Pancreas (tissue), 10 donors: ENCODE data around the gene GOLGB1. TPM values are rescaled to one million over a fixed set of nuclear protein-coding genes. Genes with fewer than 3 reads are reported as not detected.
"Not testable (repeated sequence)": the region's sequence is repeated elsewhere in the genome, so short reads cannot be mapped to it uniquely, and the experiment has no call there.

ENCODE experiments used
- ATAC-seq, 4 donors: fragments of 200-7000 bp; cut with Tn5 transposase; one replicate each; pipeline versions ENCODE4 v1.8.0 to v1.9.1; 2020; ENCODE audit warnings: mild to moderate bottlenecking in 4 of 4, moderate library complexity in 4 of 4
- DNase-seq, 6 donors: peaks; one replicate each; pipeline ENCODE4 v3.0.0-alpha.2; 2020
- FAIRE-seq: peaks from 2 replicates; lab custom pipeline; 2012; peaks lifted over from hg19 to GRCh38; lab: Jason Lieb, UNC
- H3K27ac ChIP-seq, 4 donors: fragments of 200-600 bp; sonication (generic); 1 replicate in 3 of 4; 2 replicates in 1 of 4; pipeline versions ENCODE4 v1.5.0 to v1.8.0; 2020
- H3K27me3 ChIP-seq, 4 donors: fragments of 200-600 bp; one replicate each; pipeline ENCODE4 v1.8.0; 2021
- H3K36me3 ChIP-seq, 3 donors: fragments of 200-600 bp; sonication (generic) in 1 of 3; one replicate each; pipeline versions ENCODE4 v1.5.0 to v1.8.0; 2020 to 2021
- H3K4me1 ChIP-seq, 3 donors: fragments of 200-600 bp; one replicate each; pipeline ENCODE4 v1.8.0; 2021
- H3K4me3 ChIP-seq, 4 donors: fragments of 200-600 bp; sonication (generic) in 2 of 4; one replicate each; pipeline versions ENCODE4 v1.5.0 to v1.8.0; 2020 to 2021
- H3K9me3 ChIP-seq, 4 donors: fragments of 200-600 bp; one replicate each; pipeline ENCODE4 v1.8.0; 2021
- WGBS, 2 donors: extraction: QIAGEN DNeasy Blood & Tissue Kit; methylation state at CpG; one replicate each; pipeline ENCODE4 v1.1.7; 2013; 5-methylcytosine and 5-hydroxymethylcytosine counted together
- intact Hi-C, 3 donors: fragments of 100-400 bp; cut with DNase I; formaldehyde crosslinking; loops; one replicate each; pipeline versions ENCODE4 v1.11.1 to v1.14.2; 2022
- polyA plus RNA-seq, 2 donors: library from polyadenylated mRNA; stranded (reverse); fragments of 200-250 nt; gene quantifications; one replicate each; pipeline ENCODE4 v1.2.3, GENCODE V29; 2013
- total RNA-seq, 6 donors: library from RNA; stranded (reverse); fragmentation: NEBNext Ultra II Directional in 4 of 6; extraction: Animal tissue kit (Norgen Biotek cat#: 25700) in 4 of 6; gene quantifications; one replicate each; pipeline versions ENCODE4 v1.2.1 to v1.2.4, GENCODE V29; 2021 to 2023
- TF ChIP-seq, protein P1 (sequence below), 4 donors: fragments of 200-600 bp; sonication (generic) in 3 of 4; IDR thresholded peaks; one replicate each; pipeline versions ENCODE4 v1.5.0 to v1.8.0; 2021; ENCODE audit warnings: antibody characterized with exemption in 4 of 4
- donor health status: healthy with polysubstance abuse.
- donor health status: DM: no; HTN: no; CAD: no; lungs with moderate emphysema.
- donor health status: DM: no; HTN: no; CAD: no.
- donor health status: control.
- donor health status: control.
- donor health status: Bipolar disorder and iron deficiency.
- donor health status: DM: yes; HTN: yes; CAD: no.
- donor health status: DM: no; HTN: no; CAD: no.
- donor health status: DM: no; HTN: no; CAD: no.
- donor health status: DM: yes; HTN: yes; CAD: no.

GOLGB1 gene
- total and polyA plus RNA-seq, 8 donors = 18.9 to 45.0 (median 36.8) TPM

DNA sequence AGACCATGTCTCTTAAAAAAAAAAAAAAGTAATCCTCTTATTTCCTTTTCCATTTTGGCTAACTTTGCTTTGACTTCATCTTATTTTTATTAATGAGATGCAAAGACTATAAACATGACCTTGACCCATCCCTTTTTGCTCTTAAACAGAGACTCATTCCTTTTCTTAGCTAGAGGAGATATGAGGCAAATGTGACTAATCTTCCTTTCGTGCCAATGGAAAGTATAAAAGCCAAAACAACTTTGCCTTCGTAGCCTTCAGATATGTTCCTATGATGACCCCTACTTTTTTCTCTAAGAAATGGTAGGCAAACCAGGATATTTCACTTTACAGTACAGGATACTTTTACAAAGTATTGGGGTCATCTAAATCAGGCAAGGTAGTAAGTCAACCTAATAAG, 36.9 kb upstream of the GOLGB1 start:
- intact Hi-C loops = no loop called here
- no peaks in the 10 kb centered on the region for H3K27me3 ChIP-seq
- WGBS, 2 donors = 69 to 87% methylated on average over 2 of the region's 2 CpGs

DNA sequence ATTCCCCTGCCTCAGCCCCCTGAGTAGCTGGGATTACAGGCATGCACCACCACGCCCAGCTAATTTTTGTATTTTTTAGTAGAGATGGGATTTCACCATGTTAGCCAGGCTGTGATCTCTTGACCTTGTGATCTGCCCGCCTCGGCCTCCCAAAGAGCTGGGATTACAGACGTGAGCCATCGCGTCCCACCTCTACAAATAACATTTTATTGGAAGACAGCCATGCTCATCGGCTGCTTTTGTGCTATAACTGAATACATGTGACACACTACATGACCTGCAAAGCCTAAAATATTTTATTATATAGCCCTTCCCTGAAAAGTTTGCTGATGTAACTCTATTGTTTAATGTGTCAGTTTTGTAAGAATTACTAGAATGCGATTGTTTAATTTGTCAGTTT, 33.2 kb upstream of the GOLGB1 start:
- ATAC-seq, H3K9me3 ChIP-seq, intact Hi-C loops, H3K27ac ChIP-seq, H3K4me3 ChIP-seq, DNase-seq, FAIRE-seq, H3K27me3 ChIP-seq, H3K4me1 ChIP-seq: not testable (repeated sequence)
- H3K36me3 ChIP-seq = peaks cover 0 to 28% (median 10%) of the 10 kb centered on the region in 3 donors
- WGBS, 2 donors = 91% methylated on average over 8 of the region's 8 CpGs

More for the DNA sequence above, 36.9 kb upstream of the GOLGB1 start:
- DNase-seq (no peak), FAIRE-seq (no peak), ATAC-seq (no peak)
- no peaks in the 10 kb centered on the region for H3K4me1 ChIP-seq
- H3K36me3 ChIP-seq = peaks cover 0 to 26% (median 0%) of the 10 kb centered on the region in 3 donors
- no peak overlapping the region for H3K27ac ChIP-seq
- no peak overlapping the region for H3K4me3 ChIP-seq
- no peaks in the 10 kb centered on the region for H3K9me3 ChIP-seq
- TF ChIP-seq, protein P1, sequence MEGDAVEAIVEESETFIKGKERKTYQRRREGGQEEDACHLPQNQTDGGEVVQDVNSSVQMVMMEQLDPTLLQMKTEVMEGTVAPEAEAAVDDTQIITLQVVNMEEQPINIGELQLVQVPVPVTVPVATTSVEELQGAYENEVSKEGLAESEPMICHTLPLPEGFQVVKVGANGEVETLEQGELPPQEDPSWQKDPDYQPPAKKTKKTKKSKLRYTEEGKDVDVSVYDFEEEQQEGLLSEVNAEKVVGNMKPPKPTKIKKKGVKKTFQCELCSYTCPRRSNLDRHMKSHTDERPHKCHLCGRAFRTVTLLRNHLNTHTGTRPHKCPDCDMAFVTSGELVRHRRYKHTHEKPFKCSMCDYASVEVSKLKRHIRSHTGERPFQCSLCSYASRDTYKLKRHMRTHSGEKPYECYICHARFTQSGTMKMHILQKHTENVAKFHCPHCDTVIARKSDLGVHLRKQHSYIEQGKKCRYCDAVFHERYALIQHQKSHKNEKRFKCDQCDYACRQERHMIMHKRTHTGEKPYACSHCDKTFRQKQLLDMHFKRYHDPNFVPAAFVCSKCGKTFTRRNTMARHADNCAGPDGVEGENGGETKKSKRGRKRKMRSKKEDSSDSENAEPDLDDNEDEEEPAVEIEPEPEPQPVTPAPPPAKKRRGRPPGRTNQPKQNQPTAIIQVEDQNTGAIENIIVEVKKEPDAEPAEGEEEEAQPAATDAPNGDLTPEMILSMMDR (IDR thresholded peaks at IDR 0.05) = no peak

DNA sequence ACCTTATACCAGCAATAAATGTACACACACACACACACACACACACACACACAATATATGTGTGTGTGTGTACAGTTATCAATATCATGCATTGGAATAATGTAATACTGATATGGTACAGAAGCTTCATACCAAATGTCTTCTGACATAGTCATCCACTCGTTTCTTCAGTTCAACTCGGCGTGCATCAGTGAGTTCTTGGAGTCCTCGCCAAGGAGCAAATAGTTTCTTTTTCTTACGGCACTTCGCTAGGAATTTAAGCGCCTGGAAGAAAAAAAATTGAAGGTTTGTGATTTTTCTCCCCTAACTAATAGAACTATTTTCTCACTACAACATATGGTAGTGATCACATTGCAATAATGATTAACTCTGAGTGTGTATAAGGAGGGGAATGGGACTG, 32.1 kb upstream of the GOLGB1 start:
- H3K27ac ChIP-seq = no peak overlapping the region
- WGBS, 2 donors = 95 to 97% methylated on average over 7 of the region's 7 CpGs
- ATAC-seq (no peak), DNase-seq (no peak), FAIRE-seq (no peak)
- no peaks in the 10 kb centered on the region for H3K4me1 ChIP-seq
- no peaks in the 10 kb centered on the region for H3K27me3 ChIP-seq
- H3K9me3 ChIP-seq = no peaks in the 10 kb centered on the region
- TF ChIP-seq, protein P1 (IDR thresholded peaks at IDR 0.05) = no peak
- H3K4me3 ChIP-seq = no peak overlapping the region
- H3K36me3 ChIP-seq = peaks cover 0 to 25% (median 10%) of the 10 kb centered on the region in 3 donors
- intact Hi-C loops = no loop called here

- intact Hi-C loops, H3K9me3 ChIP-seq, FAIRE-seq, H3K4me1 ChIP-seq, H3K27me3 ChIP-seq, H3K4me3 ChIP-seq, ATAC-seq, H3K27ac ChIP-seq, DNase-seq: not testable (repeated sequence)
- 94 to 100% methylated on average over 4 of the region's 4 CpGs for WGBS, 2 donors
- peaks cover 0 to 46% (median 13%) of the 10 kb centered on the region in 3 donors for H3K36me3 ChIP-seq
Measured at GRCh38 chr3:121775095-121775494, 25.6 kb upstream of the GOLGB1 start.

GRCh38 chr3:121769246-121769645, 19.7 kb upstream of the GOLGB1 start:
- DNase-seq (no peak), FAIRE-seq (peak; percentile 9), ATAC-seq (no peak)
- Histone ChIP-seq H3K4me3 (no peak overlapping the region), H3K27ac (no peak overlapping the region), H3K27me3 (no peaks in the 10 kb centered on the region), H3K36me3 (peaks cover 0 to 32% (median 13%) of the 10 kb centered on the region in 3 donors), H3K4me1 (no peaks in the 10 kb centered on the region), H3K9me3 (no peaks in the 10 kb centered on the region)
- TF ChIP-seq, protein P1 (IDR thresholded peaks at IDR 0.05) = no peak
- 94 to 96% methylated on average over 1 of the region's 1 CpG for WGBS, 2 donors
- intact Hi-C loops = no loop called here

GRCh38 chr3:121768452-121768851, 18.9 kb upstream of the GOLGB1 start:
- no peak overlapping the region for H3K27ac ChIP-seq
- no peak for ATAC-seq
- WGBS, 2 donors = 80 to 98% methylated on average over 2 of the region's 2 CpGs
- H3K27me3 ChIP-seq = no peaks in the 10 kb centered on the region
- FAIRE-seq = no peak
- intact Hi-C loops = no loop called here
- DNase-seq = no peak
- no peak overlapping the region for H3K4me3 ChIP-seq
- H3K4me1 ChIP-seq = no peaks in the 10 kb centered on the region
- no peaks in the 10 kb centered on the region for H3K9me3 ChIP-seq
- peaks cover 0 to 32% (median 13%) of the 10 kb centered on the region in 3 donors for H3K36me3 ChIP-seq
- TF ChIP-seq, protein P1 (IDR thresholded peaks at IDR 0.05) = no peak
